SHP77 treated with DMSO at 0.1 percent for 48 hours (cell line): ENCODE results near the gene KDM5B.
"Not testable (repeated sequence)": the region's sequence is repeated elsewhere in the genome, so short reads cannot be mapped to it uniquely, and the experiment has no call there.

ENCODE experiments used
- DNase-seq: peaks from one replicate; lab custom pipeline; 2025; lab: John Stamatoyannopoulos, UW

The KDM5B gene

GRCh38 chr1:202791077-202791747 is 17.0 kb downstream of the KDM5B start:
- no peak for DNase-seq

- DNase-seq, result no peak
Measured at GRCh38 chr1:202788800-202789199, 19.4 kb downstream of the KDM5B start.

GRCh38 chr1:202786804-202787203 is 21.4 kb downstream of the KDM5B start:
- no peak for DNase-seq

- no peak for DNase-seq
Measured at GRCh38 chr1:202781180-202781579, 27.0 kb downstream of the KDM5B start.

GRCh38 chr1:202770135-202770534 is 38.1 kb downstream of the KDM5B start:
- no peak for DNase-seq

GRCh38 chr1:202765721-202766120 is 42.5 kb downstream of the KDM5B start:
- DNase-seq, result no peak

- no peak for DNase-seq
Measured at GRCh38 chr1:202762019-202762418, 46.2 kb downstream of the KDM5B start.

- DNase-seq, result no peak
Measured at GRCh38 chr1:202760589-202760988, 47.6 kb downstream of the KDM5B start.

GRCh38 chr1:202756391-202756790 is 51.8 kb downstream of the KDM5B start:
- no peak for DNase-seq

- DNase-seq, result no peak
Measured at GRCh38 chr1:202754293-202754692, 53.9 kb downstream of the KDM5B start.

- no peak for DNase-seq
Measured at GRCh38 chr1:202752774-202753173, 55.4 kb downstream of the KDM5B start.

- DNase-seq, result no peak
Measured at GRCh38 chr1:202750761-202751160, 57.5 kb downstream of the KDM5B start.

- no peak for DNase-seq
Measured at GRCh38 chr1:202750024-202750423, 58.2 kb downstream of the KDM5B start.

- no peak for DNase-seq
Measured at GRCh38 chr1:202745323-202745888, 62.8 kb downstream of the KDM5B start.

- DNase-seq, result not testable (repeated sequence)
Measured at GRCh38 chr1:202744770-202745169, 63.5 kb downstream of the KDM5B start.

- no peak for DNase-seq
Measured at GRCh38 chr1:202742496-202742895, 65.7 kb downstream of the KDM5B start.

GRCh38 chr1:202733251-202733650 is 75.0 kb downstream of the KDM5B start:
- no peak for DNase-seq

GRCh38 chr1:202728951-202729350 is 79.3 kb downstream of the KDM5B start:
- DNase-seq, result no peak

- DNase-seq, result no peak
Measured at GRCh38 chr1:202725526-202725925, 82.7 kb downstream of the KDM5B start.

- no peak for DNase-seq
Measured at GRCh38 chr1:202723708-202724107, 84.5 kb downstream of the KDM5B start.

- DNase-seq, result not testable (repeated sequence)
Measured at GRCh38 chr1:202723046-202723445, 85.2 kb downstream of the KDM5B start.

- no peak for DNase-seq
Measured at GRCh38 chr1:202716654-202717053, 91.6 kb downstream of the KDM5B start.

GRCh38 chr1:202714202-202714601 is 94.0 kb downstream of the KDM5B start:
- DNase-seq, result not testable (repeated sequence)

- DNase-seq, result no peak
Measured at GRCh38 chr1:202713110-202713509, 95.1 kb downstream of the KDM5B start.
